AG09319 (cell line): ENCODE results near the gene OMP.

Experiments used
- DNase-seq: peaks from one replicate; pipeline ENCODE4 v3.0.0-alpha.2; 2010; ENCODE audit warnings: low read depth; ENCODE audit errors: extremely low read depth
- TF ChIP-seq, protein P1 (sequence below): IDR thresholded peaks from 2 replicates; pipeline ENCODE4 v1.5.1; 2011; ENCODE audit warnings: low read depth, mild to moderate bottlenecking, inconsistent platforms, low read length, moderate library complexity

OMP gene

DNA sequence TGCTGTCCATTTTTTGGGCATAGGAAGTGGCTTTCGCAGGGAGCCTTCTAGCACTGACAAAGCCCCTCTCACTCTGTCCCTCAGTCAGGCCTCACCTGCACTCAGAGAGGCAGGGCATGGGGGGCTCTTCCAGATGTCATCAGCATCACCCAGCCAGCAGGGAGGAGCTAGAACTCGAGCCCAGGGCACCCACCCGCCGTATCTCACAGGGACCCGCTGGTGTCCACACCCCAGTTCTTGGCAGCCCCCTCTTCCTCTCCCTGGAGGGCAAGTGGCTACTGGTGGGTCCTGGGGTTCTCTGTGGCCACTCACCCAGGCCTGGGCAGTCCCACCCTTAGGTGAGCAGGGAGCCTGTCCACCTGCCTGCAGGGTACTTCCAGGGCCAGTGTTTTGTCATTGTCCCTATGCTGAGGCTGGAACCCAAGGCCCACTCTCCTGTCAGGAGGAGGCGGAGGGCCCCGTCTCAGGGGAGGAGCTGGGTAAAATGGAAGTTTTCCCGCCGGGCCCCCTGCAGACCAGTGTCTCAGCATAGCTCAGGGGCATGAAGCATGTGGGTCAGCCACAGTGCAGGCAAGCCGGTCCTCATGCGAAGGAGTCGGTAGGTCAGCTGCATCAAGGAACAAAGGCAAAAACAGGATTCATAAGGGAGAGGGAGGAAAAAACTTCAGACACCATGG lies 47.2 kb downstream of the OMP start:
- TF ChIP-seq, protein P1, sequence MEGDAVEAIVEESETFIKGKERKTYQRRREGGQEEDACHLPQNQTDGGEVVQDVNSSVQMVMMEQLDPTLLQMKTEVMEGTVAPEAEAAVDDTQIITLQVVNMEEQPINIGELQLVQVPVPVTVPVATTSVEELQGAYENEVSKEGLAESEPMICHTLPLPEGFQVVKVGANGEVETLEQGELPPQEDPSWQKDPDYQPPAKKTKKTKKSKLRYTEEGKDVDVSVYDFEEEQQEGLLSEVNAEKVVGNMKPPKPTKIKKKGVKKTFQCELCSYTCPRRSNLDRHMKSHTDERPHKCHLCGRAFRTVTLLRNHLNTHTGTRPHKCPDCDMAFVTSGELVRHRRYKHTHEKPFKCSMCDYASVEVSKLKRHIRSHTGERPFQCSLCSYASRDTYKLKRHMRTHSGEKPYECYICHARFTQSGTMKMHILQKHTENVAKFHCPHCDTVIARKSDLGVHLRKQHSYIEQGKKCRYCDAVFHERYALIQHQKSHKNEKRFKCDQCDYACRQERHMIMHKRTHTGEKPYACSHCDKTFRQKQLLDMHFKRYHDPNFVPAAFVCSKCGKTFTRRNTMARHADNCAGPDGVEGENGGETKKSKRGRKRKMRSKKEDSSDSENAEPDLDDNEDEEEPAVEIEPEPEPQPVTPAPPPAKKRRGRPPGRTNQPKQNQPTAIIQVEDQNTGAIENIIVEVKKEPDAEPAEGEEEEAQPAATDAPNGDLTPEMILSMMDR = no peak

DNA sequence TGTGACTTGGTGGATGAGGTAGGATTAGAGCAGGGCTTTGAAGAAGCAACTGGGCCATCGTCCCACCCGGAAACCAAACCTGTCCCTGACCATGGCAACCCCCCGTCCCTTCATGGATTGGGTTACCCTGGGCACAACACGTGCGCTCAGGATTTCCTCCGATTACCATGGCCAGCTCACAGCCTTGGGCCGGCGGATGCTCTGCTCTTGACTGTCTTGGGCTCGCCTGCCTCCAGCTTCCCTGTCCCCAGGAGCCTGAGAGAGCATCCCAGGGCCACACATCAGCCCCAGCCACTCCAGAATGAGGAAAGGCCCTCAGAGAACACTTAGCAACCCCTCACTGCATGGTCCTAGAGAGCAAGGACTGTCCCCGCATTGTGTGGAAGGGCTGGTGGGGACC lies 48.2 kb downstream of the OMP start:
- TF ChIP-seq, protein P1 = no peak
- no peak for DNase-seq

More for the DNA sequence above, 47.2 kb downstream of the OMP start:
- no peak for DNase-seq

- TF ChIP-seq, protein P1 = no peak
- DNase-seq = no peak
Measured at GRCh38 chr11:77151804-77152509, 49.3 kb downstream of the OMP start.

DNA sequence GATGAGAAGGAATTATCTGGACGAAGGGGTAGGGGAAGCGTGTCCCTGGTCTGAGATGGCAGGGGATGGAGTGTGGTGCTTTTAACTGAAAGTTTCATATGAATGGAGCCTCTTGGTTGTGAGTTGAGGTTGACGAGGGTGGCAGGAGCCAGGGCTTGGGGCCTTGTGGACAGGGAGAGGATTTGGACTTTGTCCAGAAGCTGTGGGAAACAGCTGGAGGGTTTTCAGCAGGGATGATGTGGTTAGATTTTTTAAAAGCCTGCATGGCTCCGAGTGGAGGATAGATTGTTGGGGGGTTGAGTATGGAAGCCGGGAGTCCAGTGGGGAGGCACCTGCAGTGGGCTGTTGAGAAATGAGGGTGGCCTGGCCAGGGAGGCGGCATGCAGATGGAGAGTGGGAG lies 50.2 kb downstream of the OMP start:
- DNase-seq = no peak

More for the DNA sequence above, 50.2 kb downstream of the OMP start:
- TF ChIP-seq, protein P1 = no peak
